GM11168 (cell line): ENCODE results near the gene GLRB.
"Not testable (repeated sequence)": the region's sequence is repeated elsewhere in the genome, so short reads cannot be mapped to it uniquely, and the experiment has no call there.

Experiments
- in situ Hi-C: fragments of 300-500 bp; cut with MboI; formaldehyde crosslinking; loops from one replicate; pipeline ENCODE4 v1.12.0; 2022; ENCODE audit warnings: low sequenced_read_pairs; ENCODE audit not compliant: unreplicated experiment

GLRB gene

GRCh38 chr4:157121401-157121800 is 45.5 kb downstream of the GLRB start:
- in situ Hi-C loops = no loop called here

GRCh38 chr4:157127571-157127970 is 51.6 kb downstream of the GLRB start:
- in situ Hi-C loops = no loop called here

- in situ Hi-C loops = no loop called here
These were observed 52.4 kb downstream of the GLRB start for GRCh38 chr4:157128395-157128794.

- in situ Hi-C loops = no loop called here
These were observed 66.0 kb downstream of the GLRB start for GRCh38 chr4:157141976-157142375.

- in situ Hi-C loops = no loop called here
These were observed 67.4 kb downstream of the GLRB start for GRCh38 chr4:157143369-157143768.

- in situ Hi-C loops = no loop called here
These were observed 75.8 kb downstream of the GLRB start for GRCh38 chr4:157151711-157152110.

GRCh38 chr4:157165935-157166610 is 90.1 kb downstream of the GLRB start:
- in situ Hi-C loops = no loop called here

GRCh38 chr4:157170321-157170720 is 94.4 kb downstream of the GLRB start:
- in situ Hi-C loops = no loop called here

GRCh38 chr4:157172011-157172410 is 96.1 kb downstream of the GLRB start:
- in situ Hi-C loops = no loop called here

- in situ Hi-C loops = not testable (repeated sequence)
These were observed 104.3 kb downstream of the GLRB start for GRCh38 chr4:157180268-157180667.

- in situ Hi-C loops = no loop called here
These were observed 108.3 kb downstream of the GLRB start for GRCh38 chr4:157184300-157184699.

- in situ Hi-C loops = no loop called here
These were observed 109.4 kb downstream of the GLRB start for GRCh38 chr4:157185363-157185762.

- in situ Hi-C loops = no loop called here
These were observed 119.4 kb downstream of the GLRB start for GRCh38 chr4:157195374-157195773.

- in situ Hi-C loops = no loop called here
These were observed 120.1 kb downstream of the GLRB start for GRCh38 chr4:157196046-157196445.

- in situ Hi-C loops = no loop called here
These were observed 128.8 kb downstream of the GLRB start for GRCh38 chr4:157204634-157205244.

GRCh38 chr4:157217708-157218107 is 141.8 kb downstream of the GLRB start:
- in situ Hi-C loops = no loop called here

GRCh38 chr4:157219711-157220370 is 143.9 kb downstream of the GLRB start:
- in situ Hi-C loops = no loop called here

- in situ Hi-C loops = no loop called here
These were observed 144.5 kb downstream of the GLRB start, which contains the start of gene GRIA2 for GRCh38 chr4:157220371-157220881. Gene GRIA2, plus strand, starts transcription at chr4:157220728. Its CDS starts 315 bp downstream, at chr4:157221043.

- in situ Hi-C loops = no loop called here
These were observed 145.5 kb downstream of the GLRB start for GRCh38 chr4:157221426-157221894.
